PC-3 (cell line): ENCODE data around the gene GNAZ. TPM values are rescaled to one million over a fixed set of nuclear protein-coding genes. Genes with fewer than 3 reads are reported as not detected.

Experiments used
- ATAC-seq: fragments of 200-7000 bp; cut with Tn5 transposase; 2 replicates; pipeline ENCODE4 v1.9.1; 2020; ENCODE audit warnings: mild to moderate bottlenecking, moderate library complexity
- BruUV-seq: library from RNA; stranded (reverse); fragments of 400-500 nt; replicated peaks from 2 replicates; lab custom pipeline; 2021; lab: Mats Ljungman, UMichigan
- CTCF ChIA-PET: fragments of 300-600 bp; sonication (Branson Sonifier 250); formaldehyde crosslinking; loops from one replicate; lab custom pipeline; 2022; ENCODE audit warnings: antibody characterized with exemption; lab: Charles Lee
- POLR2A ChIA-PET: fragments of 300-600 bp; sonication (Branson Sonifier 250); formaldehyde crosslinking; loops from one replicate; lab custom pipeline; 2022; ENCODE audit warnings: antibody characterized with exemption; ENCODE audit not compliant: unreplicated experiment; lab: Charles Lee
- DNase-seq: peaks from one replicate; pipeline ENCODE4 v3.0.0-alpha.2; 2015
- H2AFZ ChIP-seq: fragments of 300-600 bp; sonication (generic); 2 replicates; pipeline ENCODE4 v1.6.0; 2016; ENCODE audit warnings: antibody characterized with exemption, low read length
- H3F3A ChIP-seq: fragments of 300-600 bp; sonication (generic); one replicate; pipeline ENCODE4 v1.6.0; 2017; ENCODE audit warnings: antibody characterized with exemption, low read length, control low read depth, mild to moderate bottlenecking; ENCODE audit not compliant: unreplicated experiment
- H3K27ac ChIP-seq: fragments of 300-600 bp; sonication (generic); 2 replicates; pipeline ENCODE4 v1.5.1; 2016; ENCODE audit warnings: mild to moderate bottlenecking, low read length
- H3K27me3 ChIP-seq: fragments of 300-600 bp; sonication (generic); 2 replicates; pipeline ENCODE4 v1.6.1; 2016; ENCODE audit warnings: low read length, mixed read lengths
- H3K36me3 ChIP-seq: fragments of 300-600 bp; sonication (generic); 2 replicates; pipeline ENCODE4 v1.6.1; 2016; ENCODE audit warnings: low read depth, mixed run types, low read length, mixed read lengths
- H3K4me1 ChIP-seq: fragments of 300-600 bp; sonication (generic); 2 replicates; pipeline ENCODE4 v1.5.1; 2016; ENCODE audit warnings: low read length; ENCODE audit not compliant: insufficient read depth
- H3K4me2 ChIP-seq: fragments of 300-600 bp; sonication (generic); 2 replicates; pipeline ENCODE4 v1.6.0; 2016; ENCODE audit warnings: low read length
- H3K4me3 ChIP-seq: fragments of 300-600 bp; sonication (generic); 2 replicates; pipeline ENCODE4 v1.5.1; 2016; ENCODE audit warnings: mild to moderate bottlenecking, low read length, mixed read lengths
- H3K79me2 ChIP-seq: fragments of 300-600 bp; sonication (generic); 2 replicates; pipeline ENCODE4 v1.6.1; 2017; ENCODE audit warnings: low read length, mixed read lengths
- H3K9ac ChIP-seq: fragments of 300-600 bp; sonication (generic); 2 replicates; pipeline ENCODE4 v1.6.0; 2016; ENCODE audit warnings: mild to moderate bottlenecking, low read length
- H3K9me2 ChIP-seq: fragments of 300-600 bp; sonication (generic); replicated peaks from 2 replicates; pipeline ENCODE4 v1.6.1; 2016; ENCODE audit warnings: mixed run types, low read length, mixed read lengths
- H3K9me3 ChIP-seq: fragments of 300-600 bp; sonication (generic); 2 replicates; pipeline ENCODE4 v1.6.1; 2016; ENCODE audit warnings: low read length, mixed read lengths
- H4K20me1 ChIP-seq: fragments of 300-600 bp; sonication (generic); 2 replicates; pipeline ENCODE4 v1.6.1; 2016; ENCODE audit warnings: low read length, mixed read lengths
- CTCF ChIP-seq: fragments of 300-600 bp; sonication (generic); conservative IDR thresholded peaks from 2 replicates; pipeline ENCODE4 v1.5.1; 2017; ENCODE audit warnings: antibody characterized with exemption, low read depth, mild to moderate bottlenecking, low read length
- EZH2 ChIP-seq: fragments of 300-600 bp; sonication (generic); IDR thresholded peaks from one replicate; pipeline ENCODE4 v1.6.1; 2017; ENCODE audit warnings: antibody characterized with exemption, mild to moderate bottlenecking, low read length; ENCODE audit not compliant: unreplicated experiment
- EZH2phosphoT487 ChIP-seq: fragments of 300-600 bp; sonication (generic); IDR thresholded peaks from 2 replicates; pipeline ENCODE4 v1.6.1; 2018; ENCODE audit warnings: mild to moderate bottlenecking, antibody characterized with exemption, low read length, borderline replicate concordance
- intact Hi-C: fragments of 100-400 bp; cut with micrococcal nuclease; formaldehyde crosslinking; loops from 2 replicates; pipeline ENCODE4 v1.9.0; 2023
- total RNA-seq: library from RNA; depleted of rRNA; stranded (reverse); fragments of >200 nt; gene quantifications from 2 replicates; pipeline ENCODE4 v1.2.3, GENCODE V29; 2014

Gene GNAZ
- total RNA-seq, 1 experiment from 2014 or later = 14.4 TPM

- DNase-seq (no peak), ATAC-seq (no peak)
- BruUV-seq = no TSS peak
- H3F3A ChIP-seq = no peaks in the 10 kb centered on the region
- no peaks in the 10 kb centered on the region for H3K4me1 ChIP-seq
- ChIA-PET CTCF (no interaction called here), POLR2A (no interaction called here)
- H3K79me2 ChIP-seq = no peaks in the 10 kb centered on the region
- H3K9ac ChIP-seq = no peak overlapping the region
- no peak overlapping the region for H3K27ac ChIP-seq
- H3K27me3 ChIP-seq = no peaks in the 10 kb centered on the region
- no peaks in the 10 kb centered on the region for H4K20me1 ChIP-seq
- intact Hi-C loops = no loop called here
- H3K4me2 ChIP-seq = no peak overlapping the region
- no peak overlapping the region for H2AFZ ChIP-seq
- no peak overlapping the region for H3K4me3 ChIP-seq
- no peaks in the 10 kb centered on the region for H3K36me3 ChIP-seq
- H3K9me3 ChIP-seq = no peaks in the 10 kb centered on the region
- TF ChIP-seq EZH2 (no peak), EZH2phosphoT487 (no peak), CTCF (no peak)
- no peaks in the 10 kb centered on the region for H3K9me2 ChIP-seq
Observed at GRCh38 chr22:23137905-23138561, 67.7 kb downstream of the GNAZ start.

GRCh38 chr22:23138584-23139435 is 68.5 kb downstream of the GNAZ start:
- no peaks in the 10 kb centered on the region for H3K9me2 ChIP-seq
- H3K79me2 ChIP-seq = no peaks in the 10 kb centered on the region
- no peak overlapping the region for H3K27ac ChIP-seq
- DNase-seq (no peak), ATAC-seq (no peak)
- ChIA-PET POLR2A (no interaction called here), CTCF (no interaction called here)
- no TSS peak for BruUV-seq
- H3K4me3 ChIP-seq = no peak overlapping the region
- H3K9ac ChIP-seq = no peak overlapping the region
- no peaks in the 10 kb centered on the region for H3K4me1 ChIP-seq
- no peaks in the 10 kb centered on the region for H4K20me1 ChIP-seq
- intact Hi-C loops = no loop called here
- H2AFZ ChIP-seq = no peak overlapping the region
- no peaks in the 10 kb centered on the region for H3K9me3 ChIP-seq
- no peaks in the 10 kb centered on the region for H3F3A ChIP-seq
- H3K27me3 ChIP-seq = no peaks in the 10 kb centered on the region
- H3K4me2 ChIP-seq = no peak overlapping the region
- TF ChIP-seq EZH2phosphoT487 (no peak), CTCF (no peak)
- no peaks in the 10 kb centered on the region for H3K36me3 ChIP-seq

- intact Hi-C loops = no loop called here
- Histone ChIP-seq H3K79me2 (no peaks in the 10 kb centered on the region), H3K4me2 (no peak overlapping the region), H3K9me3 (no peaks in the 10 kb centered on the region), H4K20me1 (no peaks in the 10 kb centered on the region), H2AFZ (no peak overlapping the region), H3K9ac (no peak overlapping the region), H3K27me3 (no peaks in the 10 kb centered on the region), H3F3A (no peaks in the 10 kb centered on the region), H3K4me3 (no peak overlapping the region), H3K4me1 (peaks cover 4% of the 10 kb centered on the region; the same call in 1 of the 2 replicates), H3K27ac (no peak overlapping the region), H3K36me3 (no peaks in the 10 kb centered on the region), H3K9me2 (no peaks in the 10 kb centered on the region)
- BruUV-seq = no TSS peak
- TF ChIP-seq EZH2 (no peak), EZH2phosphoT487 (no peak), CTCF (no peak)
- DNase-seq (no peak), ATAC-seq (no peak)
- ChIA-PET POLR2A (no interaction called here), CTCF (no interaction called here)
Observed at GRCh38 chr22:23140385-23140784, 70.1 kb downstream of the GNAZ start.
